CD4-positive, alpha-beta T cell treated with Interleukin-17A for 4 hours (primary cell): Measurements from ENCODE around the gene EPHA4.

ENCODE experiments used
- DNase-seq: peaks from one replicate; pipeline ENCODE4 v3.0.0-alpha.2; 2020; ENCODE audit warnings: mixed read lengths

EPHA4 gene

DNA sequence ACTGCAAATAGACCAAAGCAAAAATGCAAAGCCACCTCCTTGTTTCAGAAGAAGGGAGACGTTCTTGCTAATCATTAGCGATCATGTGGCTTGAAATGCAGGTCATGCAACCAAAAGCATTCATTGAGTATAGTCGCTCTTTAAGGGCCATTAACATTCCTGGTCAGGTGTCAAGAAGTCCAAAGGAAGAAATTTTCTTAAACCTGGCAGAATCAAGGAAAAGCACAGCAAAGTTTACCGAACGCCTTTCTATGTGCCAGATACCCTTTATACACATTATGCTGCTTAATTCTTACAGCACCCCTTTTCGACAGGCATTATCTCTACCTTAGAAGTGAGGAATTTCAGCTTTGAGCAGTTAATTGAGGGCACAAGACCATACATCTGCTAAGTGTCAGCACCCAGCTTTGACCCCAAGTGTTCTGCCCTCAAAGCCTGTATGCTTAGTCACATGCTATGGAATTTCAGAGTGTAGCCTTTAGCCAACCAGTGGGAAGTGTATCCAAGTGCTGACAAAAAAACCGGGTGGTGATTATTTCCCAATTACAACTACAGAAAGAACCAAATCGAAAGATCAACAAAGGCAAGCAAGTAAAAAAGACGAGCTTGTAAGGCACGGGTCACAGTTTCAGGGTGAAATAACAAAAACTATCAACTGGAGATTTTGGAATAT, 70.8 kb downstream of the EPHA4 start:
- DNase-seq = no peak

- no peak for DNase-seq
Measured at GRCh38 chr2:221500501-221501209, 71.4 kb downstream of the EPHA4 start.

GRCh38 chr2:221495731-221496130, 76.4 kb downstream of the EPHA4 start:
- DNase-seq = no peak

GRCh38 chr2:221494556-221494955, 77.5 kb downstream of the EPHA4 start:
- no peak for DNase-seq

- DNase-seq = no peak
Measured at GRCh38 chr2:221493391-221493790, 78.7 kb downstream of the EPHA4 start.

GRCh38 chr2:221492636-221493035, 79.5 kb downstream of the EPHA4 start:
- no peak for DNase-seq

DNA sequence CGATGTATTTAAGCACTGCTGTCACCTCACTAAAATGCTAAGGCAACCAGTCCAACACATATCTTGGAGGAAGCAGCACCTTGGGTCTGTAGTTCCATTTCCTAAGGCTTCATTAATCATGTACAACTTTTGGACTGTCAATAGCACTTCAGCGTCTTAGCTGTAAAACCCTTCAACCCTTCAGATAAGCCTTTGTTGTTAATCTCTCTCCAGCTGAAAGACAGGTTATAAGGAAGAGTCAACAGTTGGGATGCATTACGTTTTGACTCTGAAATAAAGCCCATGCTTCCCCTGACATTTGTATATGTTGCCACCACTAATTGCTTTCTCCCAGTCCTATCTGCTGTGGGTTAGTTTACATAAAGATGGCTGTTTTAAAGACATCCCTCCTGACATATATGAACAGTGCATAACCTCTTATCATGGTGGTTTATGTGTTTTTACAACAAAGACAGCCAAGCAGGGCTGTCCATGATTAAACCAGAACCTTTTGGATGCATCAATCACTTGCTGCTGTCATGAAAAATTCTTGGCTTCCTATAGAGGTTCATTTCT, 81.5 kb downstream of the EPHA4 start:
- DNase-seq = no peak

DNA sequence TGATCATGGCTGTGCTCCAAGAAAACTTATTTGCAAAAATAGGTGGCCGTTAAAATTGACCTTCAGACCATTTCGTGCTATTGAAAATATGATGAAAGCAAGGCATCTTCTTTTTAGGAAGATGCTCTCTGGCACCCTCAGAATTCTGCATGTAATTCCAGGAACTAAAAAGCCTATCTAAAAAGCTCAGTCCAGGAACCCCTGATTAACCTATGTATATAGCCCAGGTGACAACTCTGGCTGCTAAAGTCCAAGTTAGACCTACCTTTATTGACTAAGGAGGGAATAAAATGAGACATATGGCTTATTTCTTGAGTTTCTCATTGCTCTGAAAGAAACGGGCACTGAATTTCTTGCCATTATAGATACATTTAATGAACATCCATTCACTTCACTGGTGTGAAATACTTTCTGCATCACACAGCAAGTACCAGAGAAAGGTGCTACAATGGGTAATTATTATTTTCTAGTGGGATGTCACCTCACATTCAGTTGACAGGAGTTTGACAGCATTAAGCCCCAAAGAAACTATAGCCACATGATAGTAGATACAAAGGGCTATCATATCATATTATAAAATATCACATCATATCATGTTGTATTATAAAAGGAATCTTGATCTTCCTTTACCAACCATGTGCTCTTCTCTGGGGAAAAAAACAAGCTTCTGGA, 83.8 kb downstream of the EPHA4 start:
- DNase-seq = no peak

GRCh38 chr2:221486106-221486505, 86.0 kb downstream of the EPHA4 start:
- DNase-seq = no peak

DNA sequence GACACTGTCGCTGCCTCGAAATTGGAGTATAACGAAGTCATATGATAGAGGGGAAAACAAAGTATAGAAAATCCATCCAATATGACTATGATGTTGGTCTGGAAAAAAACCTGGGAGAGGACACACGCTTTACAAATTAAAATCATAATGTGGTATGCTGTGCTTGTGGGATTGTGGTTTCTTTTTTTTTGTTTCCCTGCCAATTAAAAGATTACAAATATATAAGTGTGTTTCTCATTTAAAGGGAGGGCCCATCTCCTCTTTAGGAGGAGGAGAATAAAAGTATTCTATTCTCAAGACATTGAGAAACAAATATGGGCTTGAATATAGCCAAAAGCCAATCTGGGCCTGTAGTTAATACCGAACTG, 86.6 kb downstream of the EPHA4 start:
- no peak for DNase-seq

DNA sequence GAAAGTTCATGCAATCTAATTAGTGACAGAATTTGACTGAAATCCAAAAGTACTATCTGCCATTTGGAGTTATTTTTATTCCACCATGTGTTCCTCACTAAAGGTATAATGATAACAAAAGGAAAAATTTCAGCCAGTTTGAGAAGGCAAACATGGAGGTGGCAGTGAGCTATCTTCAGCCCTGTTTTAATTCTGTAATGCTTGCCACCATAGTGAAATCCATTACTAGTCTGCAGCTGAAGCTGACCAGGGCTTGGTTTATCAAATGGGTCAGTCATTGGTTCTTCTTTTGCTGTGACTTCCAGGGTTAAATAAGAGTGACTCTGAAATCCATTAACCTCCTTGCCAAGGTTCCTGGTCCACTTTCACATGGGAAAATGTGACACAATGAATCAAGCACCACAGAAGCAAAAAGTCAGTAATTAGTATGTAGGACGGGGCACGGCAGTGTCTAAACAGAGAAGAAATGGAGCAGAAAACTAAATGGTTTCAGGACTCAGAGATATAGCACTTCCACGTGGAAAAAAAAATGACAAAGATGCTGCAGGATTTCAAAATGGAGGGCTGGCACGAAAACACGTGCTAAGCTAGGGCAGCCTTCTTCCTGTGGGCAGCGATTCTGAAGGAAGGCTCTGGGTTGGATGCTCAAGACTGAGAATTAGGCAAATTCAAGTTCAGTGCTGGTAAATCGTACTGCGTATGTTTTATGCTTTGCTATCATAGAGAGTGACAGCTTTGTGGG, 87.2 kb downstream of the EPHA4 start:
- DNase-seq = no peak

DNA sequence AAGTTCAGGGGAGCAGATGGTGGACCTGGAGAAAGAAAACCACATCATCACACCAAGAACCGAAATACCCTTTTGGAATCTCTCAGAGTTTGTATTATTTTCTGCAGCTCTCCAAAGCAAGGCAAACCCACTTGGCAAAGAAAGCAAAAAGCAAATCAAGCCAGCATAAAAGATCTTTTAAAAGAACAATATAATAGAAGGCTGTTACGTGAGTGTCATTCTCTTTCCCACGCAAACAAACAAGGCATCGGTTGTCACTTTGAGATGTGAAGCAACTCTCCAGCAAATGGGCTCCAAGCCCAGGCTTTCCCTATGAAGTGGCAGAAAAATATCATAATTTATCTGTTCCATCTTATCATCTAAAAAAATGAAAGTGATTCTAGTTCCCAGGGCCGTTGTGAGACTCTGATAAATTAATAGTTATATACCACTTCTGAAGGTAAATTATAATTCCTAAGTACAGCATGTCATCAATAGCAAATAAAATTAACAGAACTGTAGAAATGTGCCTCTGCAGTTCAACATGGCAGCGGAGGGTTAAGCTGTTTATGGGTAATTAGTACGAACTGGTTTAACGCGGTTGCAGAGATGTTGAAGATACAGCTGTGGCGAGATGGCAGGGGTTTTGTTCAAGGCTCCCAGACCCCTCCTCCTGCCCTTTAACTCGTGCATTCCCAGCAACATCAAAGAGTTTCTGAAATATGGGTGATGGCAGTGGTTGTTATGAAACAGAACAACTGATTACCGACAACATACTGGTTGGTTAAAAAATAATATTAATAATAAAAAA, 89.2 kb downstream of the EPHA4 start:
- no peak for DNase-seq

DNA sequence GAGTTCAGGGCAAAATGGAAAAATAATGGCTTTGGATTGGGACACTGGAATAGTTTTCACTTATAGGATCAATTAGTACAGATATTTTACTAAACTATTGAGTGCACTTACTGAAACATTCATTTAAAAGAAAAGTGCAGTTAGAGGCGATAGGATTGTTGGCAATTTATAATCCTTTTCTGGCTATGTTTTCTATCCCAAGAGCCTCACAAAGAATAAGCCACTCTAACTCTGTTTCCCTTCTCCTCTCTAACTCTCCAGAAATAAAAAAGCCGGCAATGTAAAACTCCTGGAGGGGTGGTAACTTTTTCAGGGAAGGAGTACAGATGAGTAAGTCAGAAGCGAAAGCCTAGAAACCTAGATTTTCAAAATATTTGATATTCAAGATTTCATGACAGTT, 91.3 kb downstream of the EPHA4 start:
- DNase-seq = no peak

DNA sequence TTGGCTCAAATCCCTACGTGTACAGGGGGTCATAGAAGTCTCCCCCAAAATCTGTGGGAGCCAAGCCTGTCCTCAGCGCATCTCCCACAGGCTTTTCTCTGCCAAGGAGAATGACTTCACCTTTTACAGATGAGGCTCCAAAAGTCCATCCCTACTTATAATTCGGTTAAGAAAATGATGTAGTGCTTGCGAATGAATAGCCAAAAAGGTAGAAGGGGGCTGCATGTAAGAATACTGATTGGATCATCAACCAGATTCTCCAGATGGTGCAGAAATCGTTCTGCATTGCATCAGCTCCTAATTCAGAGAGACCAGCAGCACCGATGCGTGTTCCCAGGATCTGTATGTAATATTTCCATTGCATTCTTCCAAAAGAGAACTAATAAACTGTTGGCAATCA, 91.9 kb downstream of the EPHA4 start:
- DNase-seq = no peak

DNA sequence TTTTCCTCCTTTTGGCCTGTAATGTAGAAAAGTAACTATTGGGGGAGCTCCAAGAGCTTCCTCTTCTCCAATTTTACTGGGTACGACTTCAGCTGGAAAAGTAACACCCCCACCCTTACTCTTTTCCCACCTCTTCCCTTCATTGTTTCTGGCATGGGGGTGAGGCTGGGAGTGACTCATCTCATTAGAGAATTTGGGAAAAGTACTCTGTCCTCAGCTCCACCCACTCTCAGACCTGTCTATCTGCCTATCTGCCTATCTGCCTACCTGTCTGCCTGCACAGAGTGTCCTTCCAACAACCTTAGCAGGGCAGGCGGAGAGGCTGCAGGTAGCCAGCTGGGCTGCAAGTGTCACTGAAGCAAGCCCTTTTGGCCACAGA, 93.6 kb downstream of the EPHA4 start:
- no peak for DNase-seq

GRCh38 chr2:221477714-221478484, 94.2 kb downstream of the EPHA4 start:
- no peak for DNase-seq

DNA sequence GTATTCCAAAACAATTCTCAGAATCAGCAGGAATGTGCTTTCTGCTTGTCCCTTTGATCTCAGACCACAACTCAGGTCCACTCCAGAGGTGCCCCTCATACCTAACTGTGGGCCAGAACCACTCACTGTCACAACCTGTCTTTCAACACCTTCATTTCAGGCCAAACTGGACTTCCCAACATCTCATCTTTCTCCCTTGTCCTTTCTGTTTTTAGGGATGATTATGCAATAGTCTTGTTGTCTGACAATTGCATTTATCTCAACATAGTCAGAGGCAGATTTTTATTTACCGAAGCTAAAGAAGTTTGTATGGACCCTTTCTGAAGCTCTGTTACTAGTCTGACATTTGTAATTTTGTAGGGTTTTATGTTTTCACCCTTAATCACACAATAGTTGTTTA, 95.9 kb downstream of the EPHA4 start:
- no peak for DNase-seq

- no peak for DNase-seq
Measured at GRCh38 chr2:221473451-221473850, 98.7 kb downstream of the EPHA4 start.

DNA sequence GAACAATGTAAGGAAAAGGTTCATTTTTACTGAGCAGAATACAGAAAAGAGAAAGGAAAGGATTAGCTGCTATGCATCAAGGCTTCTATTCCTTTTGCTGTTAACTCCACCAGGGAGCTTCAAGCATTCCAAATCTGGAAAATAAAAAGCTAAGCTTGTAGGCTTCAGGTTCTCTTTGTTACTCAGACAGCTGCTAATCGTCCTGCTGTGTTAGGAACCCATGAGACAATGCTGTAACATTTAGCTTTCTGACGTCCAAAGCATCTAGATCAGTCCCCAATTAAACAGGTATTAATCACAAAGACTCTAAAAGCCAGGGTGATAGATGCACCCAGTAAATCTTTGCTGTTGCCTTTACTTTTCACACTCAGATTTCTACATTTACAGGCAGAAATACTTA, 103.8 kb downstream of the EPHA4 start:
- no peak for DNase-seq

GRCh38 chr2:221467610-221468009, 104.5 kb downstream of the EPHA4 start:
- no peak for DNase-seq

GRCh38 chr2:221466744-221467143, 105.4 kb downstream of the EPHA4 start:
- DNase-seq = no peak

GRCh38 chr2:221465776-221466175, 106.3 kb downstream of the EPHA4 start:
- DNase-seq = peak; percentile 14
